NCI-H2081 treated with DMSO at 0.1 percent for 48 hours (cell line): ENCODE measurements around the gene CDH1.
A peak's percentile ranks its signal among the peaks of the same experiment; 100 is the strongest.
"Not testable (repeated sequence)": the region's sequence is repeated elsewhere in the genome, so short reads cannot be mapped to it uniquely, and the experiment has no call there.

ENCODE experiments used
- DNase-seq: peaks from one replicate; lab custom pipeline; 2025; lab: John Stamatoyannopoulos, UW

The CDH1 gene

DNA sequence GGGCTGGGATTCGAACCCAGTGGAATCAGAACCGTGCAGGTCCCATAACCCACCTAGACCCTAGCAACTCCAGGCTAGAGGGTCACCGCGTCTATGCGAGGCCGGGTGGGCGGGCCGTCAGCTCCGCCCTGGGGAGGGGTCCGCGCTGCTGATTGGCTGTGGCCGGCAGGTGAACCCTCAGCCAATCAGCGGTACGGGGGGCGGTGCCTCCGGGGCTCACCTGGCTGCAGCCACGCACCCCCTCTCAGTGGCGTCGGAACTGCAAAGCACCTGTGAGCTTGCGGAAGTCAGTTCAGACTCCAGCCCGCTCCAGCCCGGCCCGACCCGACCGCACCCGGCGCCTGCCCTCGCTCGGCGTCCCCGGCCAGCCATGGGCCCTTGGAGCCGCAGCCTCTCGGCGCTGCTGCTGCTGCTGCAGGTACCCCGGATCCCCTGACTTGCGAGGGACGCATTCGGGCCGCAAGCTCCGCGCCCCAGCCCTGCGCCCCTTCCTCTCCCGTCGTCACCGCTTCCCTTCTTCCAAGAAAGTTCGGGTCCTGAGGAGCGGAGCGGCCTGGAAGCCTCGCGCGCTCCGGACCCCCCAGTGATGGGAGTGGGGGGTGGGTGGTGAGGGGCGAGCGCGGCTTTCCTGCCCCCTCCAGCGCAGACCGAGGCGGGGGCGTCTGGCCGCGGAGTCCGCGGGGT, at the start of gene CDH1:
Gene CDH1 (plus strand): TSS at position 247 of the 684 bp plus-strand sequence. CDS start 124 bp downstream, at position 371.
- no peak for DNase-seq

DNA sequence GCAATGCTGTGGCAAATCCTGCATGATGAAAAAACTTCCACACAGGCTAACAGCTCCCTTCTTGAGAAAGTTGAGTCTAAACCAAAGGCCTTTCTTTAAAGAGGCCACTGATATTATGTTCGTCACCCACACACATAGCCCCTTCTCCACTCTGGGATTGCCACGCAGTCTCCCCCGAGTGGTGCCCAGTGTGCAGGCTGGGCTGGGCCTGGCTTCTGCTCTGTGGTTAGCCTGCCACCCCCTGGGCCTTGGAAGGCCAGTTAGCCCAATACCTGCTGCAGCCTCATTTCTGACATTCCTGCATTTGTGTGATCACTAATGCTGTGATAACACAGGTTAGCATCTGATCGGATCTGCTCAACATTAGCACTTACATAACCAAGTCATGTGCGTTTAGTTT, 47.2 kb upstream of the CDH1 start:
- DNase-seq = no peak

GRCh38 chr16:68695575-68695974, 41.5 kb upstream of the CDH1 start:
- no peak for DNase-seq

GRCh38 chr16:68696514-68696913, 40.6 kb upstream of the CDH1 start:
- peak; percentile 1 for DNase-seq

GRCh38 chr16:68698091-68698490, 39.0 kb upstream of the CDH1 start:
- DNase-seq = no peak

GRCh38 chr16:68700120-68700519, 37.0 kb upstream of the CDH1 start:
- no peak for DNase-seq

GRCh38 chr16:68700831-68701230, 36.3 kb upstream of the CDH1 start:
- no peak for DNase-seq

- DNase-seq = peak; percentile 58
These were observed 32.7 kb upstream of the CDH1 start for GRCh38 chr16:68704232-68704867.

GRCh38 chr16:68707340-68708152, 29.5 kb upstream of the CDH1 start:
- no peak for DNase-seq

DNA sequence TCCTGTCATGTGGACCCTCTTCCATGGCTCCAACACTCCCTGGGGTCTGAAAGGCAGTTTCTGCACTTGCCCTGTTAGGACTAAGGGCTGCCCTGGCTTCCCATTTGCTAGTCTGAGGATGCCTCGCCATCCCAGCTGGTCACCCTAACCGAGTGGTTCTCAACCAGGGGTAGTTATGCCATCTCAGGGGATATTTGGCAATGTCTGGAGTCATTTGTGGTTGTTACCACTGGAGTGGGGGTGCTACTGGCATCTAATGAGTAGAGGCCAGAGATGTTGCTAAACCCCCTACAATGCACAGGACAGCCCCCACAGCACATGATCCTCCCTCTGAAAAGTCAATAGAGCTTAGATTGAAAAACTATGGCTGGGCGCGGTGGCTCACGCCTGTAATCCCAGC, 26.9 kb upstream of the CDH1 start:
- DNase-seq = no peak

GRCh38 chr16:68711421-68712139, 25.5 kb upstream of the CDH1 start:
- no peak for DNase-seq

- DNase-seq = no peak
These were observed 23.7 kb upstream of the CDH1 start for GRCh38 chr16:68713361-68713760.

DNA sequence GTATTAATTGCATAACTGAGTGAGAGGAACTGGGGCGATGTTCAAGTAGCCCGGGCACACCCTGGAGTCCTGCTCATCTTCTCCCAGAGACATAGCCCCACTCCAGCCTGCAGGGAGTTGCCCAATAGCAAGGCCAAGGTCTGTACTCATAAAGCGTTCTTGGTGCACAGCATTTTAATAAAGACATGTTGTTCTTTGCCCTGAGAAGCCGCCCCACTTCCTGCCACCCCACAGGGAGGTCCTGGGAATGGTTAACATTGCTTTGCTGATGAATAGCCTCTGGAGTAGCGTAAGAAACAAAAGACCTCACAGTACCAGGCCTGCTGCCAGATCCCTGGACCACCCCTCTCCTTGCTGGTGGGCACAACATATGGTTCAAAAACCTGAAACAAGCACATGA, 21.6 kb upstream of the CDH1 start:
- DNase-seq = no peak

DNA sequence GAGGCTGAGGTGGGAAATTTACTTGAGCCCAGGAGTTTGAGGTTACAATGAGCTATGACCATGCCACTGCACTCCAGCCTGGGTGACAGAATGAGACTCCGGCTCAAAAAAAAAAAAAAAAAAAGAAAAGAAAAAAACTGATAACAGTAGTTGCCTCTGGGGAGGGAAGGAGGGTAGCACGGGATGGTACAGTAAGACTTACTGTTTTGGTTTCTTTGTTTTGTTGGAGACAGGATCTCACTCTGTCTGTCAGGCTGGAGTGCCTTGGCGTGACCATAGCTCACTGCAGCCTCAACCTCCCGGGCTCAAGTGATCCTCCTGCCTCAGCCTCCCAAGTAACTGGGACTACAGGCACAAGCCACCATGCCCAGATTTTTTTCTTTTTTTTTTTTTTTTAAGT, 20.6 kb upstream of the CDH1 start:
- DNase-seq = not testable (repeated sequence)

DNA sequence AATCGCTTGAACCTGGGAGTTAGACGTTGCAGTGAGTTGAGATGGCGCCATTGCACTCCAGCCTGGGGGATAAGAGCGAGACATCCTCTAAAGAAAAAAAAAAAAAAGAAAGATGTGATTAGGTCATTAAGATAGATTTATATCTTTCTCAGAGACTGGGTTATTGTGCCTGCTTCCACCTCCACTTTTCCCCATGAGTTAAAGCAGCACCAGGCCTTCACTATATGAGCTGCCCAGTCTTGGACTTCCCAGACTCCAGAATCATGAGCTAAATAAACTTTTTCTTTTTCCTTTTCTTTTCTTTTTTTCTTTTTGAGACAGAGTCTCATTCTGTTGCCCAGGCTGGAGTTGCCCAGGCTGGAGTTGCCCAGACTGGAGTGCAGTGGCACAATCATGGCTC, 19.4 kb upstream of the CDH1 start:
- no peak for DNase-seq

DNA sequence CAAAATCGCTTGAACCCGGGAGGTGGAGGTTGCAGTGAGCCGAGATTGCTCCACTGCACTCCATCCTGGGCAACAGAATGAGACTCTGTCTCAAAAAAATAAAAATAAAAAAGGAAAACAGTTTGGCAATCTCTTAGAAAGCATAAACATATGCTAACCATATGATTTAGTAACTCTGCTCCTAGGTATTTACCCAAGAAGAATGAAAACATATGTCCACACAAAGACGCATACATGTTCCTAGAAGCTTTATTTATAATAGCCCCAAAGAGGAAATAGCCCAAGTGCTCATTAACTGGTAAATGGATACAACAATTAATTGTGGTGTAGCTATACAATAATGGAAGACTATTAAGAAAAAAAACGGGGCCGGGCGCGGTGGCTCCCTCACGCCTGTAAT, 18.5 kb upstream of the CDH1 start:
- DNase-seq = no peak

DNA sequence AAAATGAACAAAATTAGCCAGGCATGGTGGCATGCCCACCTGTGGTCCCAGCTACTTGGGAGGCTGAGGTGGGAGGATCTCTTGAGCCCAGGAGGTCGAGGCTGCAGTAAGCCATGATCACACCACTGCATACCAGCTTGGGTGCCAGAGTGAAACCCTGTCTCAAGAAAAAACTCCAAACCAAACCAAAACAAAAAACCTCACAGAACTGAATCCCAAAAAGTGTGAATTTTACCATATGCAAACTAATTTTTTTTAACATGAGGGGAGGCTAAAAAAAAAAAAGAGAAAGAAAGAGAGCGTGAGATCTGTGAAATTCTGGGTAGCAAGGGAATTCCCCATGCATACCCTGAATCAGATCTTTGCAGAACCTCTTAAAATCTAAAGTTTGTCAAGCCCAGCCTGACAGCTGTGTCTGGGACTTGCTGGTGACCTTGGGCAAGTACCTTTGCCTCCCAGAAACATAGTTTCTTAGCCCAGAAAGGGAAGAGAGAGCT, 17.1 kb upstream of the CDH1 start:
- no peak for DNase-seq

GRCh38 chr16:68722119-68723024, 14.7 kb upstream of the CDH1 start:
- no peak for DNase-seq

- DNase-seq = no peak
These were observed 12.3 kb upstream of the CDH1 start for GRCh38 chr16:68724797-68725196.

DNA sequence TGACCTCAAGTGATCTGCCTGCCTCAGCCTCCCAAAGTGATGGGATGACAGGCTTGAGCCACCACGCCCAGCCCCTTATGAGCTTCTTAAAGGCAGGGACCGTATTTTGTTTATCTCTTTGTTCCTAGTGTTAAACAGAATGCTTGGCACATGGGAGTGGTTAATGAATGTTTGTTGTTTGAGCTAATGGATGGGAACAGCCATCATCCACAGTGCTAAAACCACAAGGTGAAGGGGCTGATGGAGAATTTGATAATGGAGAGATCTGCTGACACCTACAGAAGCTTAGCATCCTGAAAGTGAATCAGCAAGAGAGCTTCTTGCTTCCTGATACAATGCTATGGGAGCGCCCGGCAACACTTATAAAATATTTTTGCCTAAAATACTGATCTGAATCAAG, 8.6 kb upstream of the CDH1 start:
- no peak for DNase-seq

GRCh38 chr16:68731637-68732036, 5.5 kb upstream of the CDH1 start:
- DNase-seq = no peak
